Immature natural killer cell (primary cell): ENCODE results near the gene HOXA3. TPM values are rescaled to one million over a fixed set of nuclear protein-coding genes. Genes with fewer than 3 reads are reported as not detected.

Experiments
- DNase-seq, 3 donors: peaks; one replicate each; pipeline ENCODE4 v3.0.0; 2022; ENCODE audit warnings: mixed read lengths in 1 of 3
- H3K27ac Mint-ChIP-seq, 6 donors: one replicate each; pipeline ENCODE4 v1.8.0; 2020; ENCODE audit warnings: mixed read lengths in 6 of 6, mild to moderate bottlenecking in 5 of 6, inconsistent platforms in 4 of 6, moderate library complexity in 3 of 6
- H3K27me3 Mint-ChIP-seq, 3 donors: one replicate each; pipeline ENCODE4 v1.8.0; 2020 to 2021; ENCODE audit warnings: low read depth in 3 of 3, mild to moderate bottlenecking in 3 of 3, mixed read lengths in 3 of 3, moderate library complexity in 3 of 3, inconsistent platforms in 1 of 3
- H3K36me3 Mint-ChIP-seq, 3 donors: one replicate each; pipeline ENCODE4 v1.8.0; 2020; ENCODE audit warnings: mixed read lengths in 3 of 3, inconsistent platforms in 2 of 3, mild to moderate bottlenecking in 2 of 3
- H3K4me1 Mint-ChIP-seq, 2 donors: one replicate each; pipeline ENCODE4 v1.8.0; 2020; ENCODE audit warnings: inconsistent platforms in 2 of 2, mild to moderate bottlenecking in 2 of 2, mixed read lengths in 2 of 2, moderate library complexity in 1 of 2
- H3K4me3 Mint-ChIP-seq, 5 donors: one replicate each; pipeline ENCODE4 v1.8.0; 2020; ENCODE audit warnings: mild to moderate bottlenecking in 5 of 5, mixed read lengths in 5 of 5, inconsistent platforms in 3 of 5, moderate library complexity in 3 of 5
- H3K9me3 Mint-ChIP-seq, 6 donors: one replicate each; pipeline ENCODE4 v1.8.0; 2020; ENCODE audit warnings: mild to moderate bottlenecking in 6 of 6, mixed read lengths in 6 of 6, inconsistent platforms in 4 of 6, moderate library complexity in 3 of 6
- polyA plus RNA-seq, 3 donors: library from polyadenylated mRNA; unstranded; fragments of 300-500 nt; fragmentation: Illumina TruSeq; gene quantifications; one replicate each; pipeline ENCODE4 v1.2.3, GENCODE V29; 2021

The HOXA3 gene
- polyA plus RNA-seq, 3 donors from 2014 or later = 0.13 TPM; not detected in 2

DNA sequence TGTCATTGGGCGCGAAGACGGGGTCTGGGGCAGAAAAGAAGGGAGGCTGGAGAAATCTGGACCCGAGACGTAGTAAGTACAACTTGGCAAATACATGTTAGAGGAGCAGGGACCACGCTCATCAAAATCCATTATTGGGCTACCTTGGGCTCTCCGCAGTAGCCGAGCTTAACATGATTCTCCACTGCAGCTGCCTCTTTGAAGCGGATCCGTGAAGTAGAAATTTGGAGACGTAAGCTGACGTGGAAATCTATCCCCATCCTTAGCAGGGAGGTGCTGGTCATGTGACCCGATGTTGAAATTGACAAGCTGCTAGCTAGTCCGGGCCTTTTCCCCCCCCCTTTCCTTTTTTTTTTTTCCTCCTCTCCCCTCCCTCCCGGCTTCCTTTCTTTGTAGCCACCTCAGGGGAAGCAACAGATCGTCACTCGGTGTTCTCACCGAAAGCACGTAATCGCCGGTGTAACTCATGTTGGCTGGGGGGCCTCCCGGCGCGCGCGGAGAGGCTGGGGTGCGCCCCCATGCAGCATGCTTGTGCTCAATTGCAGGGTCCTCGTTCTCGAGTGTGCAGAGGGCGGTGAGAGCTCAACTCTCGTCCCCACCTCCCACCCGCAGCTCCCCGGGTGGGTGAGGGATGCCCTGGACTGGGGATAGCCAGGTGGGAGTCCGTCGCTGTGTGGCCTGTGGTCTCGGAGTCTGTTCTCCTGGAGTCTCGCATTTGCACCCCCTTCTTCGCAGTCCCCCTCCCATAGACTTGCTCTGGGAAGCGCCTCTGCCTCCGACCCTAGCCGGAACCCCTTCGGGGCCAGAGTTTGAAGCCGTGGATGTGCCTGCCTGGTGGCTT, 32.9 kb upstream of the HOXA3 start, which contains the start of gene HOXA11:
Gene HOXA11, minus strand, starts transcription at position 220 of the 841 bp plus-strand sequence. Its CDS starts 88 bp downstream, at position 132.
- peak within 1 kb of the TSS; percentile 81 to 96 (median 86) for H3K4me3 Mint-ChIP-seq
- peaks cover 57 to 77% (median 68%) of the 10 kb centered on the region in 3 donors for H3K27me3 Mint-ChIP-seq
- no peak for DNase-seq

DNA sequence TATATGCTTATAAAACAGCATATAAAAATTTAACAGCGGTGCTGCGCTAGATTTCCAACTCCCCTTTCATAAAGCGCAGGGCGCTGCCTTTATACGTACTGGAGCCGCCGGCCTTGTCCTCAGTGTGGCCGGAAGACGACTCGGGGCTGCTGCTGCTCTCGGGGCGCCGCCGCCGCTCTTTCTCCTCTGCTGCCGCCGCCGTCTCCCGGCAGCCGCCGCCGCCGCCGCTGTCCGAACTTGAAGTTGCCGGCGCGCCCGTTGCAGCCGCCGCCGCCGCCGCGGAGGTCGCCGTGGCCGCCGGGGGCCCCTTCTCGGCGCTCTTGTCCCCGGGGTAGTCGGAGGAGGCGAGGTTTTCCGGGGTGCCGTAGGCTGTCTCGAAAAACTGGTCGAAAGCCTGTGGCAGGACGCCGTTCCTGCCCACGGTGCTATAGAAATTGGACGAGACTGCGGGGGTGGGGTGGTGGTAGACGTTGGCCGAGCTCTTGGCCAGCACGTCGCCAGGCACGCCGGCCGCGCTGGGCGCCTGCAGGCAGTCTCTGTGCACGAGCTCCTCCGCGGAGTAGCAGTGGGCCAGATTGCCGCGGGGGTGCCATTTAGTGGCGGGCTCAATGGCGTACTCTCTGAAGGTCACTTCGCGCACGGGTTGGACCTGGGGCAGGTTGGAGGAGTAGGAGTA, 32.1 kb upstream of the HOXA3 start:
- peaks cover 0 to 1% (median 0%) of the 10 kb centered on the region in 6 donors for H3K9me3 Mint-ChIP-seq
- peak in 2 of 3 donors; percentile 45 to 55 for DNase-seq
- H3K4me3 Mint-ChIP-seq = peak overlapping the region; percentile 81 to 96 (median 86)

More for the DNA sequence above, 32.9 kb upstream of the HOXA3 start, which contains the start of gene HOXA11:
- Mint-ChIP-seq H3K27ac (peak within 1 kb of the TSS in 4 of 6 donors; percentile 15 to 65 (median 43)), H3K9me3 (no peaks in the 10 kb centered on the region), H3K36me3 (no peaks in the 10 kb centered on the region), H3K4me1 (peaks cover 52 to 62% of the 10 kb centered on the region in 2 donors)

DNA sequence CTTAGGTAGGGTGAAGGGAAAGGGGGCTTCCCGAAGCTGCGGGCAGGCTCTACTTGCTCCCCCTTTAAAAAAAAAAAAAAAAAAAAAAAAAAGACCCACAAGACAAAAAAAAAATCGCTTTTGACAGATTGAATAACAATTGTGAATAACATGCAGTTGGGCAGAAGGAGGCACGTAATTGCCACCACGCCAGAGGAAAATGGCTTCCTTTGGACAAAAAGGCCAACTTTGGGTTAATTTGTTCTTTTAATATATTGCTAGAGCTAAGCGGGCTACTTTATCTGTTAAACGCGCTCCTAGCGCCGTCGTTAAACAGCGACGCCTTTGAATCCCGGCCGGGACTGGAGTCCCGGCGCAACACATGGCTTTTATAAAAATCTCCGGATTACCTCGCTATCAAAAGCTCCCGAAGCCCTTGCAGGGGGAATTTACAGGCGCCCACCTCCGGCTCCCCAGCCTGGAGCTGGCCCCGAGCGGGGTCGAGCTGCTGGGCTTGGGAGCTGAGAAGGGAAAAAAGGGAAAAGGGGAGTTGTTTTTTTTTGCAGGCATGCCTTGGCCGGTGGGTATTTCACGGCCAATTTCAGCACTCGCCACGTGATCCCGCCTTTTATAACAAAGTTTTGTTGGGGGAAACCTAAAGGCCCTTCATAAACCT, 31.4 kb upstream of the HOXA3 start:
- Mint-ChIP-seq H3K36me3 (peaks cover 0 to 8% (median 0%) of the 10 kb centered on the region in 3 donors), H3K4me1 (peaks cover 52 to 58% of the 10 kb centered on the region in 2 donors)

More for the DNA sequence above, 32.1 kb upstream of the HOXA3 start:
- Mint-ChIP-seq H3K36me3 (peaks cover 0 to 5% (median 0%) of the 10 kb centered on the region in 3 donors), H3K4me1 (peaks cover 55 to 61% of the 10 kb centered on the region in 2 donors), H3K27me3 (peaks cover 57 to 75% (median 71%) of the 10 kb centered on the region in 3 donors), H3K27ac (peak overlapping the region in 3 of 6 donors; percentile 15 to 65 (median 40))

DNA sequence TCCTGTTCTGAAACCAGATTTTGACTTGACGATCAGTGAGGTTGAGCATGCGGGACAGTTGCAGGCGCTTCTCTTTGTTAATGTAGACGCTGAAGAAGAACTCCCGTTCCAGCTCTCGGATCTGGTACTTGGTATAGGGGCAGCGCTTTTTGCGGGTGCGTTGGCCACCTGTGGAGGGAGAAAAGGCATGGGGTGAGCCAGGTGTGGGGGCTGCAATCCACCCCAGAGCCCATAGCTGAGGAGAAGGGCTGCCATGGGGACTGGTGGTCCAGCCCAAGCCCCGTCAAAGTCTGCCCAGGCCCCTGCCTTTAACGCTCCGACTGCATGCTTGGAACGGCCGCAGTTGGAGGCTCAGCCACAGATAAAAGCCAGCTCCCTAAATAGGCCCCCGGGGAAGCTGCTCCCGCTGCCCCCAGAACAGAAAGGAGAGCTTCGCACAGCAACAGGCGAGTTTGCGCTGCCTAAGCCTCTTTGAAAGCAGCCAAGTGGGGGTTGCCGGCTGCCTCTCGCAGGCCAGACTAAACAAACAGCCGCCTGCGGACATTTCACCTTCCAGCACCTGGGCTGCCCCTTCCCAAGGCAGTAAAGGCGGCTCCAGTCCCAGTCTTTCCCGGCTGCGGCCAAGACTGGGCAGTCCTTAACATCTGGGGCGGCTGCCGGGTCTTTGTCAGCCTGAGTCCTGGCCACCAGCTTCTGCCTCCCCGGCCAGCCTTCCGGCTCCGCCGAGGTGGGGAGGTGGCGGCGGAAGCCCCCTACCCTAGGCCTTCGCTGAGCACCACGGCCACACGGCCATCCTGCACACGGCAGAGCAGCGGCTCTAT, 30.7 kb upstream of the HOXA3 start:
- H3K27ac Mint-ChIP-seq = peak overlapping the region in 1 of 6 donors; percentile 46
- H3K4me3 Mint-ChIP-seq = peak overlapping the region in 3 of 5 donors; percentile 82 to 90 (median 86)
- H3K27me3 Mint-ChIP-seq = peaks cover 48 to 68% (median 66%) of the 10 kb centered on the region in 3 donors
- peaks cover 45 to 51% of the 10 kb centered on the region in 2 donors for H3K4me1 Mint-ChIP-seq
- peaks cover 0 to 8% (median 0%) of the 10 kb centered on the region in 3 donors for H3K36me3 Mint-ChIP-seq
- no peak for DNase-seq
- H3K9me3 Mint-ChIP-seq = peaks cover 0 to 1% (median 0%) of the 10 kb centered on the region in 6 donors

More for the DNA sequence above, 31.4 kb upstream of the HOXA3 start:
- H3K27ac Mint-ChIP-seq = peak overlapping the region in 2 of 6 donors; percentile 46 to 49
- H3K4me3 Mint-ChIP-seq = peak overlapping the region; percentile 75 to 90 (median 82)
- peaks cover 53 to 75% (median 73%) of the 10 kb centered on the region in 3 donors for H3K27me3 Mint-ChIP-seq
- no peak for DNase-seq
- H3K9me3 Mint-ChIP-seq = peaks cover 0 to 1% (median 0%) of the 10 kb centered on the region in 6 donors

DNA sequence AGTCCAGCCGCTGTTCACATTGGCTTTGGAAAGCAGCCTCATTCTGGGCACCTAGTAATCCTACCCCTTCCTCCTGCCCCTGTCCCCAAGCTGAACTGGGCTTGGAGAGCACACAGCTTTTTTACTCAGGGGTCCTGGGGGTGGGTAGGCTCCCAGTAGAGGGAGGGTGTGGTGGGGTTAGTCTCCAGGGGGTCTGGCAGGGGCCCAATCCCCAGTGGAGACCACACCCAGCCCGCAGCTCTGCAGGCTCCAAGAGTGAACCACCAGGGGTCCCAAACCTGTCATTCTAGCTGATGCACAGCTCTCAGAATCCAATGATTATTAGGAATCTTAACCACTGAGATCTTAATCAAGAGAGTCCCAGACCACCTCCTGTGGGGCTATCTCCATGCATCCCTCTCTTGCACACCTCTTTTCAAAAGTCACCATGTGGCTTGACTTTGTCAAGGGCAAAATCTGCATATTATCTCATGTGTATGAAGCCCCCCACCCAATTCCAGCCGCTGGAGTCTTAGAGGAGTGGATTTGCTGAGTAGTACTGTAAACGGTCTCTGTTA, 30.0 kb upstream of the HOXA3 start:
- Mint-ChIP-seq H3K36me3 (peaks cover 0 to 8% (median 0%) of the 10 kb centered on the region in 3 donors), H3K4me1 (peaks cover 38 to 44% of the 10 kb centered on the region in 2 donors), H3K27ac (no peak overlapping the region), H3K9me3 (peaks cover 0 to 1% (median 0%) of the 10 kb centered on the region in 6 donors), H3K4me3 (peak overlapping the region in 2 of 5 donors; percentile 49 to 52), H3K27me3 (peaks cover 45 to 63% (median 61%) of the 10 kb centered on the region in 3 donors)
- DNase-seq = no peak

DNA sequence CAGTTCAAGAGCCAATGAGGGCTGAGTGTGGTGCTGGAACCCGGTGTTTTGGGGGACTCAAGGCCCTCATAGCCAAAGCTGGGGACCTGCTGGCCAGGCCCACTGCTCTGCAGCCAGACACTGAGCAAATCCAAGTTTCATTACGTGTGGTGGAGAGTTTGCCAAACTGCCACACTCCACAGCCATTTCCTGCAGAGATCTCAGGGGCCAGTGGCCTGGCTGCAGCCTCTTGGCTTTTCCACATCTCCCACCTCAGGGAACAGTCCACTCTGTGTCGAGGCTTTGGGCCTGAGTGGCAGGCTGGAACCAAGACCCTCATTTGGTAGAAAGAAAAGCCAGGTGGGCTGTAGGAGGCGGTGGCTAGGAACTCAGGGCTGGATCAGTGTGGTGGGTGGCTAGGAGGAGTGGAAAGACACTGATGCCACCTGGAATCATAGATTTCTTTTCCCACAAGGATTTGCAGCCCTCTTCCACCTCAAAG, 29.5 kb upstream of the HOXA3 start:
- Mint-ChIP-seq H3K9me3 (peaks cover 0 to 1% (median 0%) of the 10 kb centered on the region in 6 donors), H3K36me3 (peaks cover 0 to 8% (median 0%) of the 10 kb centered on the region in 3 donors), H3K27ac (no peak overlapping the region), H3K27me3 (peaks cover 42 to 58% (median 57%) of the 10 kb centered on the region in 3 donors), H3K4me1 (peaks cover 35 to 38% of the 10 kb centered on the region in 2 donors), H3K4me3 (no peak overlapping the region)
- no peak for DNase-seq

DNA sequence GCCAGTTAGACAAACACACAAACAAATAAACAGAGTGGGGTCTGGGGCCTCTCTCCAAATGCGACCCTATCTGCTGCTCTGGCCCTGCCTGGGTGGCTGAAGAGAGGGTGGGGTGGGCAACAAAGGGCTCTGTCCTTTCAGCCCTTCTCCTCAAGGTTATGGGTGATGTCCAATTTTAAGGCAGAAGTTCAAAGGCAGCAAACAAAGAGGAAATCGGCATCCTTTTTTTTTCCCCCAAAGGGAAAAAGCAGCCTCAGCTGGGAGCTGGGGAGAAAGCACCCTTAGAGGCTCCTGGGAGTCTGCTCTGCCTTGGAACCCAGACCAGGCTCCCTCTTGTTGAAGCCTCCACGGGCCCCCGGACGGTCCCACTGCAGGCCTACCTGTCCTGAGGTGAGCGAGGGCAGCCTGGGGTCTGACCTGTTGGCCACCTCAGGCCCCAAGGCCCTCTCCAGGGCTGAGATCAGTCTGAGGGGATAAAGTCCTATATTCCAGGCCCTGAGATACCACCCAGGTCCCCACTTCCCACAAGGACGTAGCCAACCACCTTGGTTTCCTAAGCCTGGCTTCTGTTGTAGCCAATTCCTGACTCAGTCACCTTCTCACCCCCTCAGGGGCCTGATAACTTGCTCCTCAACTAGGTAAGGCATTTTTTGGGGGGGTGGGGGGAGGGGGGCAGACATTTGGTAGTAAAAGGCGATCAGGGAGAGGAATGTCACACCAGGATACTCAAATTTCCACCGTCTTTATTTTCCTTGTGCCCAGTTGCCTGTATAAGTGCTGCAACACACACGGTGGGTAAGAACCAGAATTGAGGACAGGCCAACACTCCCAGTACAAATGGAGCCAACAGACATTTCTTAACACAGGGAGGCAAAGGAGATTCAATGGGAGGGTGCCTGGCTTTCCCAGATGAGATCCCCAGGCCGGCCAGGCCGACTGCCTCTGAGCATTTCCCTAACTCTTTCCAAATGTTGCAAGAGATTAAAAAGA, 28.3 kb upstream of the HOXA3 start:
- DNase-seq = no peak
- H3K36me3 Mint-ChIP-seq = peaks cover 0 to 8% (median 0%) of the 10 kb centered on the region in 3 donors
- peaks cover 0 to 1% (median 0%) of the 10 kb centered on the region in 6 donors for H3K9me3 Mint-ChIP-seq
- no peak overlapping the region for H3K27ac Mint-ChIP-seq
- peaks cover 36 to 49% (median 49%) of the 10 kb centered on the region in 3 donors for H3K27me3 Mint-ChIP-seq
- H3K4me3 Mint-ChIP-seq = no peak overlapping the region
- H3K4me1 Mint-ChIP-seq = peaks cover 29 to 32% of the 10 kb centered on the region in 2 donors

DNA sequence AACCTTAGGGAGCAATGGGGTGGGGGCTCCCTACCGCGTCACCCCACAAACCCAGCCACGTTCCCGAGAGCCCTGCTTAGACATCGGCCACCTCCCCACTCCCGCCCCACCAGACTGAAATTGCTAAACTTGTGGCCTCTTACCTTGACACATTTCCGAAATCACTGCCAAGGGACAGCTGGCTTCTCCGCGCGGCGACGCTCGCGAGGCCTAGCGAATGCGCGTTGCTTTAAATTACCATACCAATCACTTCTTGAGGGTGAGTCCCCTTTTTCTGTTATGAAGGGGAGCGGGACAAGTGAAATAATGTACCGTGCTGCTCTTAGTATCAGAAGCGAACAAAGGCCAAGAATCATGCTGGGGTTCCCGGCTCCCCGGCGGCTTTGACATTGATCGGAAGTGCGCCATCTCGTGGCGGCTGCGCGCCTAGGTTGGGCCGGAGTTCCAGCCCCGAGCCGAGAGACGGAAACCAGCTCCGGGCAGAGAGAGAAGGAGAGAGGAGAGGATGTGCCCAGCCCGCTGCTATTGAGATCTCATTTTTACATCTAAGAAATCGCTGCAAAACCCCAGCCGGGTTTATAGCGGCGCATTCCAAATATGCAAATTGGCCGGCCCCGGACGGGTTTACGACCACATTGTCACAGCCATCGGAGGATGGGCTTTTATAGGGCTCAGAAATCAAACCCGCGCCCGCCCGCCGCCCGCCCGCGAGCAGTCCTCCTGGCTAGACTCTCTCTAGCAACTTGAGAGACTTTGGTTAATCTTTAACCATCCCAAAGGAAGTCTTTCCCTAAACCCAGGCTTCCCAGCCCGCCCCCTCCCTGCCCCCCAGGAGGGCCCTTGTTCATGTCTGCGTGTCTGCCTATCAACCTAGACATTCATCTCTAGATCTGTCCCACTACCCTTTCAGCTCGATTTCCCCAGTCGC, 27.4 kb upstream of the HOXA3 start:
- H3K27ac Mint-ChIP-seq = peak overlapping the region in 1 of 6 donors; percentile 46
- peak overlapping the region; percentile 1 to 79 (median 66) for H3K4me3 Mint-ChIP-seq
- H3K9me3 Mint-ChIP-seq = peaks cover 0 to 1% (median 0%) of the 10 kb centered on the region in 6 donors
- peaks cover 27 to 40% (median 39%) of the 10 kb centered on the region in 3 donors for H3K27me3 Mint-ChIP-seq
- peaks cover 0 to 8% (median 0%) of the 10 kb centered on the region in 3 donors for H3K36me3 Mint-ChIP-seq
- peaks cover 21 to 23% of the 10 kb centered on the region in 2 donors for H3K4me1 Mint-ChIP-seq
- peak; percentile 58 to 69 (median 67) for DNase-seq

DNA sequence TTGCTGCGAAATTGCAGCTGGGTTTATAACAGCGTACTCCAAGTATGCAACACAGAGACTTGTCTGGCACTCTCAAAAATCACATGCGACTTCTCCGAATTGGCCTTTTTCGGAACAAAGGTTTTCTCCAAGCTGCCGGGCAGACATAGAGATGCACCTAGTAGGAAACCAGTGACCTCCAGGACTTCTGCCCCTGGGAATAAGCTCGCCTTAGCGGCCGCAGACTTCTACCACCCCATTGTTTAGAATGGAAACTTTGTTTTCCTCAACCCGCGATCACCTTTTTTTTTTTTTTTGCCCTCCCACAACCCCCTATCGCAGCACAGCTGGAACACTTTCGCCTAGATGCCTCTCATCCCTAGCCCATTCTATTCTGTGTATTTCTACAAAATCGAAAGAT, 26.6 kb upstream of the HOXA3 start:
- no peak overlapping the region for H3K27ac Mint-ChIP-seq
- DNase-seq = no peak
- H3K4me3 Mint-ChIP-seq = no peak overlapping the region
- H3K9me3 Mint-ChIP-seq = peaks cover 0 to 1% (median 0%) of the 10 kb centered on the region in 6 donors
- peaks cover 0 to 8% (median 0%) of the 10 kb centered on the region in 3 donors for H3K36me3 Mint-ChIP-seq
- H3K4me1 Mint-ChIP-seq = peaks cover 16% of the 10 kb centered on the region in 2 donors
- peaks cover 24 to 34% (median 33%) of the 10 kb centered on the region in 3 donors for H3K27me3 Mint-ChIP-seq

DNA sequence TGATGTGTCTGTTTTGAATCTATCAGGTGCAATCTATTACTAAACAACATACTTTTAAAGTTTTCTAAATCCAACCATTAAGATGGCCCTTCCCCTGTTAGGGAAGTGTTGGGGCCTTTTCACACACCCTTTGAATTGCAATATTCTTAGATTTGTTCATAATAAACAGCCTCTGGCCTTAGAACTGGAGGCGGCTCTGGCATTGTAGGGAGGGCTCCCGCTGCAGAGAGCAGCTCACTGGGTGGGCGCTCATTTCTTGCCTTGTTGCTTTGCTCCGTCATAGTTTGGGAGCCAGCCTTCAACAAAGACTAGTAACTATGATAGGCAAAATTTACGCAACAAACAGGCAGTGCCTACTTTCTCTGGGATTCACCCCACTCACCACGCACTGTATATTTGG, 26.0 kb upstream of the HOXA3 start:
- Mint-ChIP-seq H3K9me3 (peaks cover 0 to 1% (median 0%) of the 10 kb centered on the region in 6 donors), H3K4me1 (peaks cover 10 to 12% of the 10 kb centered on the region in 2 donors), H3K27me3 (peaks cover 21 to 29% (median 26%) of the 10 kb centered on the region in 3 donors), H3K27ac (no peak overlapping the region), H3K4me3 (no peak overlapping the region), H3K36me3 (peaks cover 0 to 8% (median 0%) of the 10 kb centered on the region in 3 donors)
- no peak for DNase-seq
